Epithelial cell of esophagus (primary cell): ENCODE measurements around the gene FSD1L.
"Not testable (repeated sequence)": the region's sequence is repeated elsewhere in the genome, so short reads cannot be mapped to it uniquely, and the experiment has no call there.

Experiments used
- DNase-seq: peaks from one replicate; pipeline ENCODE4 v3.0.0; 2010; ENCODE audit warnings: low read depth
- H3K4me3 ChIP-seq: 2 replicates; pipeline ENCODE4 v1.5.1; 2011; ENCODE audit warnings: mild to moderate bottlenecking, low read length, control low read depth
- TF ChIP-seq, protein P1 (sequence below): IDR thresholded peaks from 2 replicates; pipeline ENCODE4 v1.5.1; 2011; ENCODE audit warnings: low read depth, mild to moderate bottlenecking, low read length, control low read depth, inconsistent platforms; ENCODE audit not compliant: insufficient read depth; ENCODE audit errors: missing control alignments

FSD1L gene

DNA sequence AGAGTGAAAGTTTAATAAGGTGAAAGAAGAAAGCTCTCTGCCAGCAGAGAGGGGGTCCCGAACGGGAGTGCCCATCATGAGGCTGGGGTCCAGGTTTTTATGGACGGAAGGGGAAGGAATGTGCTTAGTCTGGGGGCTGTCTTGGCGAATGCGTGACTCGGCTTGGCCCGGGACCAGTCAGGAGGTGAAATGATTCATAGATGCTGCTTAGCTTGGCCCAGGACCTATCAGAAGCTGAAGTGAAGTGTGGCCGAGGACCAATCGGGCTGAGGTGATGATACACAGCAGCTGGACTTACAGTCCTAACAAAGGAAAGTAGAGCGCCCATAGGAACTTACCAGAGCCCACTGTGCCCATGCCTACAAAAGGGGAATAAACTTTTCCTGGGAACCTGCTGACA lies 106.2 kb downstream of the FSD1L start:
- no peak for DNase-seq
- TF ChIP-seq, protein P1, sequence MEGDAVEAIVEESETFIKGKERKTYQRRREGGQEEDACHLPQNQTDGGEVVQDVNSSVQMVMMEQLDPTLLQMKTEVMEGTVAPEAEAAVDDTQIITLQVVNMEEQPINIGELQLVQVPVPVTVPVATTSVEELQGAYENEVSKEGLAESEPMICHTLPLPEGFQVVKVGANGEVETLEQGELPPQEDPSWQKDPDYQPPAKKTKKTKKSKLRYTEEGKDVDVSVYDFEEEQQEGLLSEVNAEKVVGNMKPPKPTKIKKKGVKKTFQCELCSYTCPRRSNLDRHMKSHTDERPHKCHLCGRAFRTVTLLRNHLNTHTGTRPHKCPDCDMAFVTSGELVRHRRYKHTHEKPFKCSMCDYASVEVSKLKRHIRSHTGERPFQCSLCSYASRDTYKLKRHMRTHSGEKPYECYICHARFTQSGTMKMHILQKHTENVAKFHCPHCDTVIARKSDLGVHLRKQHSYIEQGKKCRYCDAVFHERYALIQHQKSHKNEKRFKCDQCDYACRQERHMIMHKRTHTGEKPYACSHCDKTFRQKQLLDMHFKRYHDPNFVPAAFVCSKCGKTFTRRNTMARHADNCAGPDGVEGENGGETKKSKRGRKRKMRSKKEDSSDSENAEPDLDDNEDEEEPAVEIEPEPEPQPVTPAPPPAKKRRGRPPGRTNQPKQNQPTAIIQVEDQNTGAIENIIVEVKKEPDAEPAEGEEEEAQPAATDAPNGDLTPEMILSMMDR, result no peak
- H3K4me3 ChIP-seq, result no peak overlapping the region

DNA sequence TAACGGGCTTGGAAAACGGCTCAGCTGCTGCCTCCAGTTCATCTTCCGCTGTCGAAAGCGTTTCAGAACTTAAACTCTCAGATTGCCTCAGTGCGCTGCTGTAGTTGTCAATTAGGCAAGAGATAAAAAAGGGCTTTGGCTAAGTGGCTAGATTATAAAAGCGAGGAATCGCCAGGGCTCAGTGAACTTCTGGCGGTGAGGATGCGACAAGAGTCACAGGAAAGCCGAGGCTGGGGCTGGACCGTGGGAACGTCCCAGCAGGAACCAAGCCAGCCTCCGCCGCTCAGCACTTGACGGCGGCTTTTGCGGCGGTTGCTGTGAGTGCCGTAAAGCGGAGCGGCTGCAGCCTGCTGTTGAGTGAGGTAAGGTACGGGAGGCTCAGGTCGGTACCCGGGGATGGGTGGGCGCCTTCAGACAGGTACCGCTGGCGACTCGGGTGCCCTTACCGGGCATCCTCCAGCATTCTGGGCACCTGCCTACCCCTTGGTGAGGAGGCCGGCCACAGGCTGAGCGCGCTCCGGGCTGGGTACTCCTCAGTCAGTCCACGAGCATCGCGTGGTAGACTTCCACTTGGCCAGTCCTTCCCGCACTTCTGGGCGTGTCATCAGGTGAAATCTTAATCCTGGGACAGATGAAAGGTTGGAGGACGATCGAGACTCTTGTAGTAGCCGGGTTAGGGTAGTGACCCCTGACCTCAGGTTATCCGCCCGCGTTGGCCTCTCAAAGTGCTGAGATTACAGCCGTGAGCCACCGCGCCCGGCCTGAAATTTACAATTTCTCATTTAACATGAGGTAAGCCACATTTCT lies 110.2 kb downstream of the FSD1L start, which contains the start of gene FKTN:
FKTN (plus strand) TSS at position 328 of the 807 bp plus-strand sequence. CDS start 16,902 bp downstream, outside the sequence.
- peak; percentile 87 for DNase-seq
- TF ChIP-seq, protein P1, result no peak
- peak within 1 kb of the TSS; percentile 95 for H3K4me3 ChIP-seq

DNA sequence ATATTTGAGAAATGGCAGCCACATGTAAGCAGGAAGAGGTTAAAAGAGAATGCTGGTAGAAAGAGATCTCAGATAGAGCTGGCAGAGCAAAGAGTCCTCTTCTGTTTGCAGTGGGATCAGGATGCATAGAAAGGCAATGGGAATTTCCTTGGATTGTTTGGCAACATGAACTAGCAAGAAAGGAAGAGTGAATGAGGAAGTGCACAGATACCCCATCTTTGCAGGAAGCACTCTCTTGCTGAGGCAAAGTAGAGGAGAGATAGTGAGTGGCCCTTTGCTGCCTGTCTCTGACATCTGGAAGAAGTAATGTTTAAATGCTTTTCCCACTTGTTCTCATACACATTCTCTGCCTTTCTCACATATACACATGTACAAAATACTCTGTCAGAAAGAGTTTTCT lies 124.6 kb downstream of the FSD1L start:
- TF ChIP-seq, protein P1, result no peak

DNA sequence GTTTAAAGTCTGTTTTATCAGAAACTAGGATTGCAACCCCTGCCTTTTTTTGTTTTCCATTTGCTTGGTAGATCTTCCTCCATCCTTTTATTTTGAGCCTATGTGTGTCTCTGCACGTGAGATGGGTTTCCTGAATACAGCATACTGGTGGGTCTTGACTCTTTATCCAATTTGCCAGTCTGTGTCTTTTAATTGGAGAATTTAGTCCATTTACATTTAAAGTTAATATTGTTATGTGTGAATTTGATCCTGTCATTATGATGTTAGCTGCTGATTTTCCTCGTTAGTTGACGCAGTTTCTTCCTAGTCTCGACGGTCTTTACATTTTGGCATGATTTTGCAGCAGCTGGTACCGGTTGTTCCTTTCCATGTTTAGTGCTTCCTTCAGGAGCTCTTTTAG lies 132.1 kb downstream of the FSD1L start:
- not testable (repeated sequence) for H3K4me3 ChIP-seq

More for the DNA sequence above, 124.6 kb downstream of the FSD1L start:
- H3K4me3 ChIP-seq, result no peak overlapping the region
- no peak for DNase-seq

DNA sequence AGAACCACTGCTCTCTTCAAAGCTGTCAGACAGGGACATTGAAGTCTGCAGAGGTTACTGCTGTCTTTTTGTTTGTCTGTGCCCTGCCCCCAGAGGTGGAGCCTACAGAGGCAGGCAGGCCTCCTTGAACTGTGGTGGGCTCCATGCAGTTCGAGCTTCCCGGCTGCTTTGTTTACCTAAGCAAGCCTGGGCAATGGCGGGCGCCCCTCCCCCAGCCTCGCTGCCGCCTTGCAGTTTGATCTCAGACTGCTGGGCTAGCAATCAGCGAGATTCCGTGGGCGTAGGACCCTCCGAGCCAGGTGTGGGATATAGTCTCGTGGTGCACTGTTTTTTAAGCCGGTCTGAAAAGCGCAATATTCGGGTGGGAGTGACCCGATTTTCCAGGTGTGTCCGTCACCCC lies 133.7 kb downstream of the FSD1L start:
- not testable (repeated sequence) for H3K4me3 ChIP-seq, DNase-seq

More for the DNA sequence above, 132.1 kb downstream of the FSD1L start:
- DNase-seq, result not testable (repeated sequence)

DNA sequence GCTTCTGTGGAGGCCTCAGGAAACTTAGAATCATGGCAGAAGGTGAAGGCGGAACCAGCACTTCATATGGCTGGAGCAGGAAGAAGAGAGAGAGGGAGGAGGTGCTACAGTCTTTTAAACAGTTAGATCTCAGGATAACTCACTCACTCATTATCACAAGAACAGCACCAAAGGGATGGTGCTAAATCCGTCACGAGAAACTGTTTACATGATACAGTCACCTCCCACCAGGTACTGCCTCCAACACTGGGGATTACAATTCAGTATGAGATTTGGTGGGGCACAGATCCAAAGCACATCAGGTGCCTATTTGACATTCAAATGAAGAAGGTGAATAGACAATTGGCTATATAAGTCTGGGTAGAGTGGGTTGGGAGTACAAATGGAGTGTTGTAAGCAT lies 145.3 kb downstream of the FSD1L start:
- no peak overlapping the region for H3K4me3 ChIP-seq
- no peak for DNase-seq
- TF ChIP-seq, protein P1, result no peak
